ENCODE measurements around the gene DRD4.

The DRD4 gene

DNA sequence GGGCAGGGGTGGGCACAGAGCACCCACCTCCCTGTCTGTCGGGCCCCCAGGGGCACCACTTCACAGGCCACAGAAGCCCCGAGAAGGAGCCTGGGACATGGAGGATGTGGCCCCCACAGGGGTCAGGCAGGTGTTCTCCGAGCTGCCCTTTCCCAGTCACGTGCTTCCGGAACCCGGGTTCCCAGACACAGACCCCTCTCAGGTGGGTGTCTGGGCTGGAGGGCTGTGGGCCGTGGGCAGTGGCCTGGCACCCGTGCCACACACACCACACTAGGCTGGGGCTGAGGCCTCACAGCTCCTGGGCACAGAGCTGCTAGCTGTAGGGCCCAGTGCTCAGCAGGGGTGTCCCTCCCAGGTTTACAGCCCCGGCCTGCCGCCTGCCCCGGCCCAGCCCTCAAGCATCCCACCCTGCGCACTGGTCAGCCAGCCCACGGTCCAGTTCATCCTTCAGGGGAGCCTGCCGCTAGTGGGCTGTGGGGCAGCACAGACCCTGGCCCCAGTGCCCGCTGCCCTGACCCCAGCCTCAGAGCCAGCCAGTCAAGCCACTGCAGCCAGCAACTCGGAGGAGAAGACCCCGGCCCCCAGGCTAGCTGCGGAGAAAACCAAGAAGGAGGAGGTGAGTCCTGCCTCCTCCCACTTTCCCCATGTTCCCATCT, 26.8 kb upstream of the DRD4 start:
- no peak for DNase-seq

GRCh38 chr11:611001-611996, 25.8 kb upstream of the DRD4 start:
- no peak for DNase-seq

DNA sequence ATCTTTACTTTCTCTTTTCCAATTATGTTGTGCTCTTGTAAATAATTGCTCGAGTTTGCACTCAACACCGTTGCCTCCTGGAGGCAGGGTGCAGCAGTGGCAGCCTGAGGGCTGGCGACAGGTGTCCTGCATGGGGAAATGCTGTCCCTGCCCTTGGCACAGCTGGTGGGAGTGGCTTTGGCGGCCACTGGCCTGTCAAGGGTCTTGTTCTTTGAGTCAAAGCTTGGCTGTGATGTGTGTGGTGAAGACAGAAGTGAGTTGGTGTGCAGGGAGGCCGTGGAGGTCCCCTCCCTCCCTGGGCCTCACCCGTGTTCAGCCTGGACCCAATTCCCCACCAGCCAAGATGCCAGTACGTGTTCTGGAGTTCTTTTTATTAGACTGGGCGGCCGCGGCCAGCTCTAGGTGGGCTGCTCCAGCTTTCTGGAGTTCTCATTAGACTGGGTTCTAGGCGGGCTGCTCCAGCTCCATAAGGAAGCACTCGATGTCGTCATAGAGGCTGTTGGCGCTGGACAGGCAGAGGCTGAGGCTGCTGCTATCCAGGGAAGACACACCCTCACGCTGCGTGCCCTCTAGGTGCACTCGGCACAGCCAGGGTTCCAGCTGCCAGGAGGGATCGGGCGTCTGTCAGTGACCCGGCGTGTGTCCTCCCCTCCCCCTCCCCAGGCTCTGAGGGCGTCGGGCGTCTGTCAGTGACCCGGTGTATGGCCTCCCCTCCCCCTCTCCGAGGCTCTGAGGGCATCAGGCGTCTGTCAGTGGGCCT, 24.7 kb upstream of the DRD4 start:
- DNase-seq, result no peak

DNA sequence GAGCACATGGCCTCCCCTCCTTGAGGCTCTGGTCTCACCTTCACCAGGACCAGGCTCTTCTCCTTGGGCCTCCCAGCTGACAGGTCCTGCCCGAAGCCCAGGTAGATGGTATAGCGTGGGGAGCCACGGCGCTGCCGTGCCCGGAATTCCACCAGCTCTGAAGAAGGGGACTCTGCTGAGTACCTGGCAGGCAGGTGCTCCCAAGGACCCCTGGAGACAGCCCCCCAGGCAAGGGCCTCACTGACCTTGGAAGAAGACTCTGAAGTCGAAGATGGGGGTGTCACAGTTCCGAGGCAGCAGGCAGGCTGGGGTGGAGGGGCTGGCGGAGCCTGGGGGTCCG, 24.1 kb upstream of the DRD4 start:
- no peak for DNase-seq

DNA sequence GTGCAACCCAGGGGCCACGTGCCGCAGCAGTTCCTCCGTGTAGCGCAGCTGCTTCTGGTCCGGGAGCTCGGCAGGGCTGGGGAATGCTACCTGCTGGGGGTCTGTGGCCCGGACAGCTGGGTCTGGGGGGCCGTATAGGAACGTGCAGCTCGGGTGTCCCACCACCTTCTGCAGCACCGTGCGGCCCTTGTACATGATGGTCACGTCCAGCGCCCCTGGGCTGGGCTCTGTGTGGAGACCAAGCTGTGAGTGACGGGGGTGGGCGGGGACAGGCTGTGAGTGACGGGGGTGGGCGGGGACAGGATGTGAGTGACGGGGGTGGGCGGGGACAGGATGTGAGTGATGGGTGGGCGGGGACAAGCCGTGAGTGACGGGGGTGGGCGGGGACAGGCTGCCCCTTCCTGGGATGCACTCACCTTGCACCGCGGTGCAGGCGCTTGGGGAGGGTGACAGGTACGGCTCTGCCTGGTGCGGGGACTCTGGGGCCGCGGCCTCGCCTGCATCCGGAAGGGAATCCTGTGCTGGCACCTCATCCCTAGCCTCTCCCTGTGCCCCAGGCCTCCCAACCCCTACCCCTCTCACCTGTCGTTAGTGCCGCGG, 23.6 kb upstream of the DRD4 start:
- DNase-seq, result no peak

DNA sequence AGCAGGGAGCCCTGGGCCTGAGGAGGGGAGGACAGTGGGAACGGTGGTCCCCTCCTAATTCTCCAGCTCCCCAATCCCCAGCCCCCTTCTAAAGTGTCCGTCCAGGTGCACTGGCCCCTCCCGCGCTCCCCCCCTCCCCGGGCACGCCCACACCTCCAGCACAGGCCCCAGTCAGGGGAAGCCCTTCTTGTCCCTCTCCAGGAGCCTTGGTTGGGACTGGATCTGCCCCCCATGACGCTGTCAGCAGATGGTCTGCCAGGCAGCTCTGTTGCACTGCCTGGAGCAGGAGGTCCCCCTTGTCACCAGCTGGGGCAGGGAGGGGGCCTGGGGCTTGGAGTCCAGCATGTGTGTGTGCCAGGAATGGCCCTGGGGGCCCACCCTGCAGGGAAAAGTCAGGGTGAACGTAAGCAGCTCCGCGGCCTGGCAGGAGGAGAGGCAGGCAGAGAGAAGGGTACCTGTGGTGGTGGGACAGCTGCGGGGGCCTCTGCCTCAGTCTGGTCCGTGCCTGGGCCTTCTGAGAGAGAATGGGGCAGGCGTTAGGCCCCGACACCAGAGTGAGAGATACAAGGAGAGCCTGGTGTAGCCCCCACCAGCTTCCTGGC, 22.9 kb upstream of the DRD4 start:
- DNase-seq, result no peak

DNA sequence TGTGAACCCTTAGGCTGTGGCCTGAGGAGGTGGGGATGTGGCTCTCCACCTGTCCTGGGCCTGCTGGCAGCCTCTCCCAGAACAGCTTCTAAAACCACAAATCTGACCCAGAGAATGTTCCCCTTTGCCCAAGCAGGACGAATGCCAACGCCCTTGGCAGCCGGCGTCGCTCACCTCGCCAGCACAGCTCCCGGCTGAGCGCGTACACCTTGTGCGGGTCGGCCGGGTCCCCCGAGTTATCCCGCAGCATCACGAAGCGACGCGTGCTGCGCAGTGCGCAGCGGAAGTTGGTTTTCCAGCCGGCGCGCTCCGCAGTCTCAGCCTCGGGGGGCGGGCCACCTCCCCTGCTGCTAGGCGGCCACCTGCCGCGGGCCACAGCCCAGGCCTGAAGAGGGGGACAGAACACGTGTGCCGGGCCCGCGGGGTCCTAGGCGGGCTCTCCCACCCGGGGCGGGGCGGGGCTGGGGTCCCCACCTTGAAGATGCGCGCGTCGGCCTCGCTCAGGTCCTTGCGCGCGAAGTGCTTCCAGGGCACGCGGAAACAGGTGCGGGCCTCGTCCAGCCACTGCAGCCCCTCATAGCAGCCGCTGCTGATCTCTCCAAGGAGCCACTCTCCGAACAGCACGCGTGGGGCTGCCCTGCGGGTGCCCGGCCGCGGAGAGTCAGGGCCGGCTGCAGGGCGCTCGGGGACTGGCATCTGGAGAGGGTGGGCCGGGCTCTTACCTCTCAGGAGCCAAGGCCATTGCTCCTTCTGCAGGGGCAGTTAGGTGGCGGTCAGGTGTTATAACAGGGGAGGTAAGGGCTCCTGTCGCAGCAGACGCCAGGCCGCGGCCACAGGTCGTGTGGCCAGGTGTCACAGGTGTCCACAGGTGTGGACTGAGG, 22.2 kb upstream of the DRD4 start:
- no peak for DNase-seq

- DNase-seq, result peak; percentile 72
Observed at GRCh38 chr11:615504-616319, 21.4 kb upstream of the DRD4 start, which contains the start of gene IRF7. TSS of gene IRF7 (minus strand) at chr11:615950. CDS start at chr11:615364, 586 bp downstream.

GRCh38 chr11:616320-617198, 20.5 kb upstream of the DRD4 start:
- DNase-seq, result no peak

GRCh38 chr11:617199-617911, 19.7 kb upstream of the DRD4 start:
- no peak for DNase-seq

GRCh38 chr11:617912-618682, 19.0 kb upstream of the DRD4 start:
- no peak for DNase-seq

- no peak for DNase-seq
Observed at GRCh38 chr11:618856-619627, 18.0 kb upstream of the DRD4 start.

DNA sequence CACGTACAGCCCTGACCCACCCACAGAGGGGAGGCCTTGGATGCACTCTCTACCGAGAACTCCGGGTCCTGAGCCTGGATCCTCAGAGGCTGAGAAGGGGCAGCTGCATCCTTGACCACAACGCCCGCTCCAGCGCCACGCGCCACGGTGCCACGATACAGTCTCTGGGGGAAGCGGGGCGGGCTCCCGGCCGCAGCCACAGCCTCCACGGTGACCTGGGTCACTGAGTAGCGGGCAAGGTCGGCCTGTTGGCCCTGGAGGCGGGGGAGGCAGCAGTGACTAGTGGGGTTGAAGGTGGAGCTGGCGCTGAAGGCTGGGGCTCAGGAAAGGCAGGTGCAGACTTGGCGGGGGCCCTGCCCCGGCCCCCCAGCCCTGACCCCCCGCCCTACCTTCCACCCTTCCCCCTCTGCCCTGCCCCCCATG, 17.4 kb upstream of the DRD4 start:
- DNase-seq, result no peak

- no peak for DNase-seq
Observed at GRCh38 chr11:620201-620600, 16.9 kb upstream of the DRD4 start.

- no peak for DNase-seq
Observed at GRCh38 chr11:620935-621814, 15.9 kb upstream of the DRD4 start.

DNA sequence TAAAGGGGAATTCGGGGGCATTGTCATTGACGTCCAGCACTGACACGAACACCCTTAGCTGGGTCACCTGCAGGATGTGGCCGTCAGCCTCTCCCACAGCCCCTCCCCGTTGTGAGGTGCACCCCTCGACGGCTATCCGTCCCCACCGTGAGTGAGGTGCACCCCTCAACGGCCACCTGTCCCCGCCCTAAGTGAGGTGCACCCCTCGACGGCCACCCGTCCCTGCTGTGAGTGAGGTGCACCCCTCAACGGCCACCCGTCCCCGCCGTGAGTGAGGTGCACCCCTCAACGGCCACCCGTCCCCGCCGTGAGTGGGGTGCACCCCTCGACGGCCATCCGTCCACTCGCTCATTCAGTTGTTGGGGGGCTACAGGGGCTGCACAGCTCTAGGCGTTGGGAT, 15.2 kb upstream of the DRD4 start:
- no peak for DNase-seq

All from DMS79 treated with DMSO at 0.1 percent for 48 hours (cell line).